Stromal cell of bone marrow (primary cell): ENCODE measurements around the gene SMIM45.

Experiments used
- DNase-seq: peaks from one replicate; pipeline ENCODE4 v3.0.0-alpha.2; 2012; ENCODE audit warnings: low read depth

Gene SMIM45

GRCh38 chr22:41970601-41971000 is 18.7 kb downstream of the SMIM45 start:
- no peak for DNase-seq

- no peak for DNase-seq
Measured at GRCh38 chr22:41971431-41971830, 19.5 kb downstream of the SMIM45 start.

GRCh38 chr22:41974691-41975290 is 22.8 kb downstream of the SMIM45 start:
- no peak for DNase-seq

- DNase-seq = no peak
Measured at GRCh38 chr22:41975299-41976069, 23.5 kb downstream of the SMIM45 start.

GRCh38 chr22:41976070-41976901 is 24.3 kb downstream of the SMIM45 start:
- no peak for DNase-seq

- no peak for DNase-seq
Measured at GRCh38 chr22:41976961-41977566, 25.1 kb downstream of the SMIM45 start.

GRCh38 chr22:41978732-41979131 is 26.8 kb downstream of the SMIM45 start:
- DNase-seq = no peak

- DNase-seq = no peak
Measured at GRCh38 chr22:41979423-41980250, 27.7 kb downstream of the SMIM45 start.

- DNase-seq = no peak
Measured at GRCh38 chr22:41982865-41983264, 30.9 kb downstream of the SMIM45 start.

GRCh38 chr22:41983513-41984405 is 31.8 kb downstream of the SMIM45 start:
- peak; percentile 21 for DNase-seq

GRCh38 chr22:41987276-41987675 is 35.3 kb downstream of the SMIM45 start:
- no peak for DNase-seq

- DNase-seq = no peak
Measured at GRCh38 chr22:41989246-41989645, 37.3 kb downstream of the SMIM45 start.

- DNase-seq = no peak
Measured at GRCh38 chr22:41991111-41991510, 39.2 kb downstream of the SMIM45 start.

GRCh38 chr22:41992496-41992895 is 40.5 kb downstream of the SMIM45 start:
- DNase-seq = no peak

GRCh38 chr22:41995211-41995610 is 43.3 kb downstream of the SMIM45 start:
- DNase-seq = no peak

- DNase-seq = no peak
Measured at GRCh38 chr22:41996826-41997225, 44.9 kb downstream of the SMIM45 start.

- DNase-seq = peak; percentile 47
Measured at GRCh38 chr22:41998361-41999261, 46.7 kb downstream of the SMIM45 start, which contains the start of gene WBP2NL. WBP2NL (plus strand) TSS chr22:41998788; CDS start chr22:41998819, 31 bp downstream.

GRCh38 chr22:42000466-42000865 is 48.5 kb downstream of the SMIM45 start:
- no peak for DNase-seq

GRCh38 chr22:42001121-42001520 is 49.2 kb downstream of the SMIM45 start:
- DNase-seq = no peak
